ENCODE results near the gene TBCEL.
"Not testable (repeated sequence)": the region's sequence is repeated elsewhere in the genome, so short reads cannot be mapped to it uniquely, and the experiment has no call there.

TBCEL gene

DNA sequence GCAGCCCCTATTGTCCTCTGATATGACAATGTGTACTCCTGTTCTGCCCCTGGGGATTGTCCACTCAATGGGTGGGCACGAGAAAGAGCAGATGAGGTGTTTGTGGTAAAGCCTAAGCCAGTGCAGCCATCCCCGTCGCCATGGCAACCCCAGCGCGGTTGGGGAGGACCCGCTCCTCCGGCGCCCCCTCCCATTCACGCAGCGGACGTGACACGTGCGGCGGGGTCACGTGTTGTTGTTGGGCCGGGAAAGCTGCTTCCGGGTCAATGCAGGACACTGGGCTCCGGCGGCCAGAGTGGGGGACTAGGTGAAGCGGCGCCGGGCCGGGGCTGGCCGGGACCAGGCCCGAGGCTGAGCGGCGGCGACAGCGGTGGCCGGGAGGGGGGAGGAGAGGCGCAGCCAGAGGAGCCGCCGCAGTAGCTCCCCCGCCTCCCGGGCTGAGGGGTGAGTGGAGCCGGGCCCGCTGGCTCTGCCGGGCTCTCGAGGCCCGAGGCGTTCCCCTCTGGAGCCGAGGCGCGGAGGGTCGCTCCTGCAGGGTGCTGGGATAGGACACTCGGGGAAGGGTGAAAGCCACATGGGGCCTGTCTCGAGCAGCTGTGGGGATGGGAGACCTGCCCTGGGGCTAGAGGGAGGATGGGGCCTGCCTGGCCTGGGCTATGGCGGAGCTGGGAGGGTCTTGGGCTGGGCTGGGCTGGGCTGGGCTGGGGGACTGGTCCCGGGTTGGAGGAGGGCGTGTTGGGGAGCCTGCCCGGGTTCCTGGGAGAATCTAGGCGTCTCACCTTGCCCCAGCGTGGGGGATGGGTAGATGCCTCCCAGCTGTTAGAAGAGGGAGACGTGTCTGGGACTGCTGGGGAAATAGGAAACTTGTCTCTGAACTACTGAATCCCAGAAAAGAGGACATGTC lies at the start of gene TBCEL:
TBCEL (plus strand) TSS at position 255 of the 904 bp plus-strand sequence. CDS start 21,589 bp downstream, outside the sequence.
- peak; percentile 89 for DNase-seq (ENCODE audit: low spot score)

DNA sequence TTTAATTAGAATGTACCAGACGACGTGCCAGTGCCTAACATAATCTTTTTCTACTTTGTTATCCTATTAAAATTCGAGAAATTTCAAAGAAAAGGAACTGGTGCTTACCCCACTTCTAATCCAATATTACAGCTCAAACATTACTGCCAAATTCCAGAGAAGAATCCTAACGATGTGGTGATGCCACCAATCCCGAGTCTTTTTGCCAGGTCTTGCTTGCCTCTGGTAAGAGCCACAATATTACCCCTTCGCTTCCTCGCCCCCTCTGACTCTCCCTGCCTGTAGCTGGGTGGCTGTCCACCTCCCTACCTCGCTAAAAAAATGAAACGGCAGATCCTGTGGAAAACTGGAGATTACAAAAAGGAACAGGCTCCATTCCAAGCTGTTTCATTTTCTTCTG lies 49.4 kb upstream of the TBCEL start:
- DNase-seq (ENCODE audit: low spot score) = no peak

- DNase-seq (ENCODE audit: low spot score) = no peak
Observed at GRCh38 chr11:120974965-120975364, 48.9 kb upstream of the TBCEL start.

DNA sequence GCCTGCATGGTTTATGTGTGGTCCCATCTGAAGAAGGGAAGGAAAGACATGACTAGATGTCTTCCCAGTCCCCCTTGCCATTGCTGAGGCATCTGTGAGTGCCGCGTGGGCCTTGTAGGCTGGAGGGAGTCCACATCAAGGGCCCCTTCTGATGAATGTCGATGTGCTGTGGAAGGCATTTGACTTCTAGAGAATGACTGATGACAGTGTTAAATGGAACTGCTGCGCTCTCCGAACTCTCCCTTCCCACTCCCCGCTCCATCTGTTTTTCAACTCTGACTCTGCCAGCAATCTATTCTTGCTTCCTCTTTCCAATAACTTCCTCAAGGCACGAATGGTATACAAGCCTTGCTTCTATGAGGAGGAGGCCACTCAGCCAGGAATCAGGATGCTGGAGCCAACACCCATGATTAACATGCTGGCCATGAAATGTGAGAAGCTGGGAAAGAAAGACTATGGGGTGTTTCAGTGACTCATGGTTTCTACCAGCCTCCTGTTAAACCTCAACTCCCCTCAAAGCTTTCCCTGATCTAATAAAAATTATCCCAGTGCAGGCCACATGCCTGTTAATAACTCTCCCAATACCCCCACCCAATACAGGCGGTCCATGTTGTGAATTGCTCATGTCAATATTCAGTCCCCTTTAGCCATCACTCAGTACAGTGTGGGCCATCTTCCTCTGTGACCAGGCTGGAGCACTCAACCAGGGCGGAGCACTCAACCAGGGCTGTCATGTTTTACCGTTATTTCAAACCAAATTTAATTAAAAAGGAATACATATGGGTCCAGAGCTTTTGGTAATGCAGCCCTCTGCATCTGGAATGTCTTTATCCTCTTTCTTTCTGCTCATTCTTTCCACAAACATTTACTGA lies 46.4 kb upstream of the TBCEL start:
- DNase-seq (ENCODE audit: low spot score) = no peak

GRCh38 chr11:120978701-120979100 lies 45.2 kb upstream of the TBCEL start:
- DNase-seq (ENCODE audit: low spot score) = no peak

DNA sequence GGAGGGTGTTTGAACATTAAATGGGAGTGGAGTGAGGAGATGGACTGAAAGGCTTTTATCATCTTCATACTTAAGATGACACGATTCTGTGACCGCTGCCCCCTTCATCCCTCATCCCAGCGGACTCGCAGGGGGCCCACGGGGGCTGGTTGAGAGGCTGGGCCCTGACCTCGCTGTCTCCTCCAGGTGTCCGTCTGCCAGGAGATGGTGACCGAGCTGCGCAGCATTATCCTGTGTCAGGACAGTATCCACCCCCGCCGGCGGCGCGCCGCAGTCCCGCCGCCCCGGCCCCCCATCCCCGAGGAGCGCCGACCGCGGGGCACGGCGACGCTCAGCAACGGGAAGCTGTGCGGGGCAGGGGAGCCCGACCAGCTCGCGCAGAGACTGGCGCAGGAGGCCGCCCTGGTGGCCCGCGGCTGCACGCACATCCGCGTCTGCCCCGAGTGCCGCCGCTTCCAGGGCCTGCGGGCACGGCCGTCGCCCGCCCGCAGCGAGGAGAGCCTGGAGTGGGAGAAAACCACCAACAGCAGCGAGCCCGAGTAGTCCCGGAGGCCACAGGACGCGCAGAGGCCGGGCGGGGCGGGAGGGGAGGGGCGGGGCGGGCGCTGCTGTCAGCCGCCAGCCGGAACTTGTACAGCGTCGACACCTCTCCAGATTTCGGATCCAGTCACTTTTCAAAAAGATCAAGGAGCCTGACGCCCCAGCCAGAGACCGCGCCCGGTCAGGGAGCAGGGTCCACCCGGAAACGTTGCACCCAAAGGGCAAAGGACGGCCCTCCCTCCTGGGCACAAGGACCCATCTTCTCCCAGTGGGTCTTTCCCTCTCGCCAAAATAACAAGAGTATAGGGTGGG lies 38.0 kb upstream of the TBCEL start:
- peak; percentile 62 for DNase-seq (ENCODE audit: low spot score)

DNA sequence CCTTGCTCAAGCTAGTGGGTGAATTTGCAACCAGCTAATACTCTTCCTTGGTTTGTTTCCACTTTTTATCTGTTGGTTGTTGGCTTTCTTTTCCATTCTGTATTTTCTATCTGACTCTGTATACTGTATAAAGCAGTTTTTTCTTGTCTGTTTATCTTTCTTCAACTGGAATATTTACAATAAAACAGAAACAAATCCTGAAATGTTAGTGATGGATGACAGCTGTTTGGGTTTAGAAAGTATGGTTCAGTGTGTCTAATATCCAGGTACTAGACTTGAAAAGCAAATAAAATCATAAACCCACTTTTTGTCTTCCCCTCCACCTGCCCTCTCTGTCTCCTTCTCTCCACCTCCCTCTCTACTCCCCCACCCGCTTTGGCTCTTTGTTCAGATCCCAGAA lies 35.3 kb upstream of the TBCEL start:
- no peak for DNase-seq (ENCODE audit: low spot score)

- DNase-seq (ENCODE audit: low spot score) = no peak
Observed at GRCh38 chr11:120991830-120992686, 31.8 kb upstream of the TBCEL start.

GRCh38 chr11:120994091-120994859 lies 29.6 kb upstream of the TBCEL start:
- DNase-seq (ENCODE audit: low spot score) = no peak

- DNase-seq (ENCODE audit: low spot score) = no peak
Observed at GRCh38 chr11:120995184-120995583, 28.7 kb upstream of the TBCEL start.

DNA sequence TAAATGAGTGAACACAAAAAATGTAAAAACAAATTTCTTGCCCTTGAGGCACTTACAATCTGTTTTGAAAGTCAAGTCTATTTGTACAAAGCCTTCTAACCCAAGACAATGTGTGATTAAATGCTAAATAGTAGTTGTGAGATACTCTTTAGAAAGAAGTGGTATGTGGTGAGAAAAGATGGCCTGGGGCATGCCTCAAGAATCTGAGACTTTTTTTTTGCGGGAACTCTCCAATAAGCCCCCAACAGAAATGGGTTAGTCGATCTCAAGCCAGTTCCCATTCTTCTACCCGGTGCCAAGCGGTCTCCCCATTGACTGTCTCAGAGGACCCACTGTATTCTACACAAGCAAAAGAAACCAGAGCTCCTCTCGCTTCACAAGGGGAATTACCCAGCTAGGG lies 26.9 kb upstream of the TBCEL start:
- DNase-seq (ENCODE audit: low spot score) = no peak

DNA sequence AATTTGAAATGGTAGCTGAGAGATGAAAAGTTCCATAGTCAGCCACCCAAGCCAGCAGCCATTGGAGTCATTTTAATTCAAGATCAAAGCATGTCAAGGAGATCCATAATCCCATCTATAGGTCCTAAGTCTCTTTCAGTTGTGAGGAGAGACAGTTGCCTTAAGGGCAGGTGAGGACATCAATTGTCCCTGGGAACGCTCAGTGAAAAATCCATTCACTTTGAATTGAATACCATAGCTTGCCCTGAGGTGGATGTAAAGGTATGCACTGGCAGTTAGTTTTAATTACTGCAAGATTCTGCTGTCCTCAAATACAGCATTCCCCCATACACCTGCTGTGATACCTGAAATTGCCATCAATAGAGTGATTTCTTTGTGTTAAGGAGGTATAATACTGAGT lies 25.3 kb upstream of the TBCEL start:
- no peak for DNase-seq (ENCODE audit: low spot score)

DNA sequence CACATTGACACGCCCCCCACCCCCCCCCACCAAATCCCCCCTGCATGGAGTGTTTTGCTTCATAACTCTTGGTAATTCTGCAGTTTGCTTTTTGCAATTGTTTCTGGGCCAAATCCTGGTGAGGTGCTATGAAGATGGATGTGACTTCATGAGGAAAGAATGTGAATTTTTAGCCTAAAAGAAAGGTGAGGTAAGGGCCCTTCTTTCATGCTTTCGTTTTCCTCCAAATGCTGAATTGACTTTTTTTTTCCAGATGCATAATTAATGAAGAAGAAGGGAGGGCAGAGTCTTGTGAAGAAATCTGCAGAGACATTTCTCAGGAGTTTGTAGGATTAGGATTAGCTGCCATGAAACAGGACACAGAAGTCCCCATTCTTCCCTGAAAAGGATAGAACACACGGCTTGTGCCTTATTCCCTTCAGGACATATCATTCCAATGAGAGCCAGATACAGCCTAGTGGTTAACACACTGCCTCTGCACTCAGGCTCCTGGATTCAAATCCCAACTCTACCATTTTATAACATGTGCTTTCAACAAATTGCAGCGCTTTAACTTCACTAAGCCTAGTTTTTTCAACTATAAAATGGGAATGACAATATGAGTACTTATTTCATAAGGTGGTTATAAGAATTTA lies 19.6 kb upstream of the TBCEL start:
- no peak for DNase-seq (ENCODE audit: low spot score)

- no peak for DNase-seq (ENCODE audit: low spot score)
Observed at GRCh38 chr11:121006922-121007321, 17.0 kb upstream of the TBCEL start.

- no peak for DNase-seq (ENCODE audit: low spot score)
Observed at GRCh38 chr11:121008551-121008950, 15.4 kb upstream of the TBCEL start.

DNA sequence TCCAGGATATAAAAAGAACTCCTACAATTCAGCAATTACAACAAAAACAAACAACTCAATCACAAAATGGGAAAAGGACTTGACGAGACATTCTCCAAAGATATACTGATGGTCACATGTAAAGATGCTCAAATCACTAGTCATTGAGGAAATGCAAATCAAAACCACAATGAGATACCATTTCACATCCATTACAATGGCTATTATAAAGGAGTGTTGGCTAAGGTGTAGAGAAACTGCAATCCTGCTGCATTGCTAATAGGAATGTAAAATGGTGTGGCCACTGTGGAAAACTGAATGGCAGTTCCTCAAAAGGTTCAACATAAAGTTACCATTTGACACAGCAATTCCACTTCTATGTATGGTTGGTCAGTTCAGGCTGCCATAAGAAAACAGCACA lies 11.8 kb upstream of the TBCEL start:
- DNase-seq (ENCODE audit: low spot score) = no peak

- no peak for DNase-seq (ENCODE audit: low spot score)
Observed at GRCh38 chr11:121018746-121019145, 5.2 kb upstream of the TBCEL start.

- DNase-seq (ENCODE audit: low spot score) = not testable (repeated sequence)
Observed at GRCh38 chr11:121021718-121022117, 2.2 kb upstream of the TBCEL start.

- DNase-seq (ENCODE audit: low spot score) = no peak
Observed at GRCh38 chr11:121024989-121025388, 1.1 kb downstream of the TBCEL start.

GRCh38 chr11:121029153-121029552 lies 5.3 kb downstream of the TBCEL start:
- no peak for DNase-seq (ENCODE audit: low spot score)
